Chondrocyte (in vitro differentiated cells): ENCODE measurements around the gene RXRG. TPM values are rescaled to one million over a fixed set of nuclear protein-coding genes. Genes with fewer than 3 reads are reported as not detected.

Experiments
- DNase-seq: peaks from one replicate; pipeline ENCODE4 v3.0.0; 2021; ENCODE audit warnings: mixed read lengths, low spot score
- H3K27ac Mint-ChIP-seq: one replicate; pipeline ENCODE4 v1.8.0; 2021; ENCODE audit warnings: mild to moderate bottlenecking, moderate library complexity, mixed read lengths; ENCODE audit not compliant: unreplicated experiment
- H3K27me3 Mint-ChIP-seq: 2 replicates; pipeline ENCODE4 v1.8.0; 2021; ENCODE audit warnings: low read depth, mixed read lengths
- H3K36me3 Mint-ChIP-seq: 2 replicates; pipeline ENCODE4 v1.8.0; 2021; ENCODE audit warnings: low read depth, mixed read lengths
- H3K4me1 Mint-ChIP-seq: 2 replicates; pipeline ENCODE4 v1.8.0; 2021; ENCODE audit warnings: low read depth, mild to moderate bottlenecking, mixed read lengths
- H3K4me3 Mint-ChIP-seq: one replicate; pipeline ENCODE4 v1.8.0; 2021; ENCODE audit warnings: mild to moderate bottlenecking, moderate library complexity, mixed read lengths; ENCODE audit not compliant: unreplicated experiment
- H3K9me3 Mint-ChIP-seq: 2 replicates; pipeline ENCODE4 v1.8.0; 2021; ENCODE audit warnings: low read depth, mixed read lengths
- CTCF ChIP-seq: fragments of 200-600 bp; sonication (generic); IDR thresholded peaks from 2 replicates; pipeline ENCODE4 v1.5.0; 2021; ENCODE audit warnings: antibody characterized with exemption, mild to moderate bottlenecking, moderate library complexity
- total RNA-seq: library from RNA; stranded (reverse); gene quantifications from 3 replicates; pipeline ENCODE4 v1.2.1, GENCODE V29; 2021

RXRG gene
- total RNA-seq, 1 donor from 2014 or later: not detected

GRCh38 chr1:165435801-165436200, 9.1 kb downstream of the RXRG start:
- no peaks in the 10 kb centered on the region for H3K36me3 Mint-ChIP-seq
- TF ChIP-seq CTCF: no peak
- no peak overlapping the region for H3K4me3 Mint-ChIP-seq
- DNase-seq: no peak
- H3K4me1 Mint-ChIP-seq: no peaks in the 10 kb centered on the region
- no peak overlapping the region for H3K27ac Mint-ChIP-seq
- H3K27me3 Mint-ChIP-seq: peaks cover 31% of the 10 kb centered on the region
- no peaks in the 10 kb centered on the region for H3K9me3 Mint-ChIP-seq

GRCh38 chr1:165434281-165434680, 10.6 kb downstream of the RXRG start:
- H3K36me3 Mint-ChIP-seq: no peaks in the 10 kb centered on the region
- H3K4me1 Mint-ChIP-seq: no peaks in the 10 kb centered on the region
- TF ChIP-seq CTCF: no peak
- no peaks in the 10 kb centered on the region for H3K9me3 Mint-ChIP-seq
- no peak for DNase-seq
- H3K4me3 Mint-ChIP-seq: no peak overlapping the region
- H3K27me3 Mint-ChIP-seq: peaks cover 31% of the 10 kb centered on the region
- no peak overlapping the region for H3K27ac Mint-ChIP-seq

- no peak for TF ChIP-seq CTCF
- Mint-ChIP-seq H3K4me1 (no peaks in the 10 kb centered on the region), H3K4me3 (no peak overlapping the region), H3K36me3 (no peaks in the 10 kb centered on the region), H3K27me3 (peaks cover 21% of the 10 kb centered on the region), H3K9me3 (no peaks in the 10 kb centered on the region), H3K27ac (no peak overlapping the region)
- no peak for DNase-seq
These were observed 13.8 kb downstream of the RXRG start for GRCh38 chr1:165431079-165431478.

- H3K36me3 Mint-ChIP-seq: no peaks in the 10 kb centered on the region
- H3K4me1 Mint-ChIP-seq: no peaks in the 10 kb centered on the region
- H3K27ac Mint-ChIP-seq: no peak overlapping the region
- no peak overlapping the region for H3K4me3 Mint-ChIP-seq
- H3K27me3 Mint-ChIP-seq: peaks cover 16% of the 10 kb centered on the region
- DNase-seq: no peak
- H3K9me3 Mint-ChIP-seq: no peaks in the 10 kb centered on the region
- no peak for TF ChIP-seq CTCF
These were observed 18.2 kb downstream of the RXRG start for GRCh38 chr1:165426745-165427144.

- no peak for TF ChIP-seq CTCF
- Mint-ChIP-seq H3K4me1 (no peaks in the 10 kb centered on the region), H3K4me3 (no peak overlapping the region), H3K36me3 (no peaks in the 10 kb centered on the region), H3K27me3 (peaks cover 10% of the 10 kb centered on the region), H3K27ac (no peak overlapping the region), H3K9me3 (no peaks in the 10 kb centered on the region)
- no peak for DNase-seq
These were observed 19.3 kb downstream of the RXRG start for GRCh38 chr1:165425621-165426020.
